ENCODE measurements around the gene ROR1. TPM values are rescaled to one million over a fixed set of nuclear protein-coding genes. Genes with fewer than 3 reads are reported as not detected.

ROR1 gene
- total RNA-seq, 2 experiments from 2014 or later = not detected

- no peak overlapping the region for H3K4me3 Mint-ChIP-seq
- ATAC-seq (no peak), DNase-seq (no peak)
- no peak overlapping the region for H3K27ac Mint-ChIP-seq
- CTCF ChIA-PET = no interaction called here
- H3K9me3 Mint-ChIP-seq (ENCODE audit: insufficient read depth) = no peaks in the 10 kb centered on the region
- H3K27me3 Mint-ChIP-seq (ENCODE audit: low read depth) = peaks cover 7% of the 10 kb centered on the region
- POLR2A ChIA-PET = no interaction called here
- no peaks in the 10 kb centered on the region for H3K36me3 Mint-ChIP-seq (ENCODE audit: low read depth)
- peaks cover 23% of the 10 kb centered on the region for H3K4me1 Mint-ChIP-seq (ENCODE audit: low read depth)
Measured at GRCh38 chr1:63746129-63746864, 27.5 kb upstream of the ROR1 start.

GRCh38 chr1:63747445-63747844, 26.4 kb upstream of the ROR1 start:
- Mint-ChIP-seq H3K36me3 (ENCODE audit: low read depth) (no peaks in the 10 kb centered on the region), H3K9me3 (ENCODE audit: insufficient read depth) (no peaks in the 10 kb centered on the region), H3K4me1 (ENCODE audit: low read depth) (peaks cover 19% of the 10 kb centered on the region), H3K27me3 (ENCODE audit: low read depth) (peaks cover 7% of the 10 kb centered on the region), H3K4me3 (no peak overlapping the region), H3K27ac (no peak overlapping the region)
- ChIA-PET POLR2A (no interaction called here), CTCF (no interaction called here)
- DNase-seq = no peak
- no peak for ATAC-seq

GRCh38 chr1:63748046-63748580, 25.7 kb upstream of the ROR1 start:
- Mint-ChIP-seq H3K36me3 (ENCODE audit: low read depth) (no peaks in the 10 kb centered on the region), H3K4me1 (ENCODE audit: low read depth) (peaks cover 12% of the 10 kb centered on the region), H3K27ac (no peak overlapping the region), H3K4me3 (no peak overlapping the region), H3K27me3 (ENCODE audit: low read depth) (peaks cover 5% of the 10 kb centered on the region), H3K9me3 (ENCODE audit: insufficient read depth) (no peaks in the 10 kb centered on the region)
- DNase-seq (no peak), ATAC-seq (no peak)
- POLR2A ChIA-PET = no interaction called here
- CTCF ChIA-PET = interaction anchor here (1.8 kb wide), 1 partner anchor 56 kb away, joined by 4 read pairs; no protein-coding TSS in a partner anchor

GRCh38 chr1:63748641-63749040, 25.2 kb upstream of the ROR1 start:
- H3K27me3 Mint-ChIP-seq (ENCODE audit: low read depth) = peaks cover 2% of the 10 kb centered on the region
- peaks cover 12% of the 10 kb centered on the region for H3K4me1 Mint-ChIP-seq (ENCODE audit: low read depth)
- no peaks in the 10 kb centered on the region for H3K9me3 Mint-ChIP-seq (ENCODE audit: insufficient read depth)
- no peaks in the 10 kb centered on the region for H3K36me3 Mint-ChIP-seq (ENCODE audit: low read depth)
- no peak for ATAC-seq
- DNase-seq = no peak
- no peak overlapping the region for H3K4me3 Mint-ChIP-seq
- CTCF ChIA-PET = interaction anchor here (1.8 kb wide), 1 partner anchor 57 kb away, joined by 4 read pairs; no protein-coding TSS in a partner anchor
- POLR2A ChIA-PET = no interaction called here
- no peak overlapping the region for H3K27ac Mint-ChIP-seq

GRCh38 chr1:63750721-63751120, 23.1 kb upstream of the ROR1 start:
- POLR2A ChIA-PET = no interaction called here
- no peak overlapping the region for H3K27ac Mint-ChIP-seq
- H3K36me3 Mint-ChIP-seq (ENCODE audit: low read depth) = no peaks in the 10 kb centered on the region
- DNase-seq = no peak
- H3K9me3 Mint-ChIP-seq (ENCODE audit: insufficient read depth) = no peaks in the 10 kb centered on the region
- peaks cover 3% of the 10 kb centered on the region for H3K4me1 Mint-ChIP-seq (ENCODE audit: low read depth)
- H3K27me3 Mint-ChIP-seq (ENCODE audit: low read depth) = peaks cover 2% of the 10 kb centered on the region
- CTCF ChIA-PET = no interaction called here
- ATAC-seq = no peak
- H3K4me3 Mint-ChIP-seq = no peak overlapping the region

- ATAC-seq = no peak
- no peaks in the 10 kb centered on the region for H3K36me3 Mint-ChIP-seq (ENCODE audit: low read depth)
- no peaks in the 10 kb centered on the region for H3K9me3 Mint-ChIP-seq (ENCODE audit: insufficient read depth)
- POLR2A ChIA-PET = no interaction called here
- CTCF ChIA-PET = no interaction called here
- peaks cover 3% of the 10 kb centered on the region for H3K4me1 Mint-ChIP-seq (ENCODE audit: low read depth)
- DNase-seq = no peak
- no peak overlapping the region for H3K27ac Mint-ChIP-seq
- peaks cover 2% of the 10 kb centered on the region for H3K27me3 Mint-ChIP-seq (ENCODE audit: low read depth)
- H3K4me3 Mint-ChIP-seq = no peak overlapping the region
Measured at GRCh38 chr1:63752176-63752575, 21.6 kb upstream of the ROR1 start.

- ATAC-seq (no peak), DNase-seq (no peak)
- H3K36me3 Mint-ChIP-seq (ENCODE audit: low read depth) = no peaks in the 10 kb centered on the region
- ChIA-PET CTCF (no interaction called here), POLR2A (no interaction called here)
- H3K4me3 Mint-ChIP-seq = no peak overlapping the region
- no peaks in the 10 kb centered on the region for H3K4me1 Mint-ChIP-seq (ENCODE audit: low read depth)
- peaks cover 4% of the 10 kb centered on the region for H3K27me3 Mint-ChIP-seq (ENCODE audit: low read depth)
- no peaks in the 10 kb centered on the region for H3K9me3 Mint-ChIP-seq (ENCODE audit: insufficient read depth)
- no peak overlapping the region for H3K27ac Mint-ChIP-seq
Measured at GRCh38 chr1:63753591-63753990, 20.2 kb upstream of the ROR1 start.

GRCh38 chr1:63756839-63757238, 17.0 kb upstream of the ROR1 start:
- CTCF ChIA-PET = interaction anchor here (0.6 kb wide), 1 partner anchor 82 kb away, joined by 3 read pairs; no protein-coding TSS in a partner anchor
- ATAC-seq (no peak), DNase-seq (no peak)
- no peak overlapping the region for H3K27ac Mint-ChIP-seq
- no peaks in the 10 kb centered on the region for H3K36me3 Mint-ChIP-seq (ENCODE audit: low read depth)
- H3K27me3 Mint-ChIP-seq (ENCODE audit: low read depth) = peaks cover 10% of the 10 kb centered on the region
- H3K4me3 Mint-ChIP-seq = no peak overlapping the region
- no peaks in the 10 kb centered on the region for H3K9me3 Mint-ChIP-seq (ENCODE audit: insufficient read depth)
- no peaks in the 10 kb centered on the region for H3K4me1 Mint-ChIP-seq (ENCODE audit: low read depth)
- POLR2A ChIA-PET = no interaction called here

GRCh38 chr1:63757334-63757733, 16.5 kb upstream of the ROR1 start:
- H3K27me3 Mint-ChIP-seq (ENCODE audit: low read depth) = peaks cover 10% of the 10 kb centered on the region
- no peaks in the 10 kb centered on the region for H3K4me1 Mint-ChIP-seq (ENCODE audit: low read depth)
- no peak overlapping the region for H3K27ac Mint-ChIP-seq
- no peak overlapping the region for H3K4me3 Mint-ChIP-seq
- H3K9me3 Mint-ChIP-seq (ENCODE audit: insufficient read depth) = no peaks in the 10 kb centered on the region
- CTCF ChIA-PET = no interaction called here
- ATAC-seq (no peak), DNase-seq (no peak)
- no peaks in the 10 kb centered on the region for H3K36me3 Mint-ChIP-seq (ENCODE audit: low read depth)
- POLR2A ChIA-PET = no interaction called here

- H3K4me3 Mint-ChIP-seq = no peak overlapping the region
- H3K27me3 Mint-ChIP-seq (ENCODE audit: low read depth) = peaks cover 12% of the 10 kb centered on the region
- ChIA-PET CTCF (interaction anchor here (1.2 to 2.1 kb wide), 2 partner anchors 14 to 378 kb away, joined by 3 to 6 read pairs; no protein-coding TSS in a partner anchor), POLR2A (no interaction called here)
- H3K9me3 Mint-ChIP-seq (ENCODE audit: insufficient read depth) = no peaks in the 10 kb centered on the region
- H3K4me1 Mint-ChIP-seq (ENCODE audit: low read depth) = no peaks in the 10 kb centered on the region
- no peak overlapping the region for H3K27ac Mint-ChIP-seq
- H3K36me3 Mint-ChIP-seq (ENCODE audit: low read depth) = no peaks in the 10 kb centered on the region
- no peak for DNase-seq
- ATAC-seq = no peak
Measured at GRCh38 chr1:63758791-63759190, 15.0 kb upstream of the ROR1 start.

GRCh38 chr1:63759778-63760177, 14.0 kb upstream of the ROR1 start:
- no peak for DNase-seq
- Mint-ChIP-seq H3K27me3 (ENCODE audit: low read depth) (peaks cover 16% of the 10 kb centered on the region), H3K4me3 (no peak overlapping the region), H3K4me1 (ENCODE audit: low read depth) (no peaks in the 10 kb centered on the region), H3K27ac (no peak overlapping the region), H3K36me3 (ENCODE audit: low read depth) (no peaks in the 10 kb centered on the region), H3K9me3 (ENCODE audit: insufficient read depth) (no peaks in the 10 kb centered on the region)
- ChIA-PET CTCF (interaction anchor here (1.2 to 2.1 kb wide), 3 partner anchors 13 to 377 kb away, joined by 3 to 6 read pairs (median 3); no protein-coding TSS in a partner anchor), POLR2A (no interaction called here)
- ATAC-seq = no peak

- H3K4me3 Mint-ChIP-seq = no peak overlapping the region
- no peak overlapping the region for H3K27ac Mint-ChIP-seq
- H3K9me3 Mint-ChIP-seq (ENCODE audit: insufficient read depth) = no peaks in the 10 kb centered on the region
- ChIA-PET POLR2A (interaction anchor here (0.6 kb wide), 1 partner anchor 776 kb away, joined by 6 read pairs; no protein-coding TSS in a partner anchor), CTCF (no interaction called here)
- H3K36me3 Mint-ChIP-seq (ENCODE audit: low read depth) = no peaks in the 10 kb centered on the region
- H3K27me3 Mint-ChIP-seq (ENCODE audit: low read depth) = peaks cover 33% of the 10 kb centered on the region
- DNase-seq = no peak
- no peak for ATAC-seq
- H3K4me1 Mint-ChIP-seq (ENCODE audit: low read depth) = peaks cover 16% of the 10 kb centered on the region
Measured at GRCh38 chr1:63770381-63770780, 3.4 kb upstream of the ROR1 start.

Data from activated CD8-positive, alpha-beta T cell treated with anti-CD3 and anti-CD28 coated beads, Interleukin-2, amount 10 ng/mL, durations not matched to agents 7 days and 5 days (primary cell).